ENCODE results near the gene ERCC6L2. TPM values are rescaled to one million over a fixed set of nuclear protein-coding genes. Genes with fewer than 3 reads are reported as not detected.

The ERCC6L2 gene, protein sequence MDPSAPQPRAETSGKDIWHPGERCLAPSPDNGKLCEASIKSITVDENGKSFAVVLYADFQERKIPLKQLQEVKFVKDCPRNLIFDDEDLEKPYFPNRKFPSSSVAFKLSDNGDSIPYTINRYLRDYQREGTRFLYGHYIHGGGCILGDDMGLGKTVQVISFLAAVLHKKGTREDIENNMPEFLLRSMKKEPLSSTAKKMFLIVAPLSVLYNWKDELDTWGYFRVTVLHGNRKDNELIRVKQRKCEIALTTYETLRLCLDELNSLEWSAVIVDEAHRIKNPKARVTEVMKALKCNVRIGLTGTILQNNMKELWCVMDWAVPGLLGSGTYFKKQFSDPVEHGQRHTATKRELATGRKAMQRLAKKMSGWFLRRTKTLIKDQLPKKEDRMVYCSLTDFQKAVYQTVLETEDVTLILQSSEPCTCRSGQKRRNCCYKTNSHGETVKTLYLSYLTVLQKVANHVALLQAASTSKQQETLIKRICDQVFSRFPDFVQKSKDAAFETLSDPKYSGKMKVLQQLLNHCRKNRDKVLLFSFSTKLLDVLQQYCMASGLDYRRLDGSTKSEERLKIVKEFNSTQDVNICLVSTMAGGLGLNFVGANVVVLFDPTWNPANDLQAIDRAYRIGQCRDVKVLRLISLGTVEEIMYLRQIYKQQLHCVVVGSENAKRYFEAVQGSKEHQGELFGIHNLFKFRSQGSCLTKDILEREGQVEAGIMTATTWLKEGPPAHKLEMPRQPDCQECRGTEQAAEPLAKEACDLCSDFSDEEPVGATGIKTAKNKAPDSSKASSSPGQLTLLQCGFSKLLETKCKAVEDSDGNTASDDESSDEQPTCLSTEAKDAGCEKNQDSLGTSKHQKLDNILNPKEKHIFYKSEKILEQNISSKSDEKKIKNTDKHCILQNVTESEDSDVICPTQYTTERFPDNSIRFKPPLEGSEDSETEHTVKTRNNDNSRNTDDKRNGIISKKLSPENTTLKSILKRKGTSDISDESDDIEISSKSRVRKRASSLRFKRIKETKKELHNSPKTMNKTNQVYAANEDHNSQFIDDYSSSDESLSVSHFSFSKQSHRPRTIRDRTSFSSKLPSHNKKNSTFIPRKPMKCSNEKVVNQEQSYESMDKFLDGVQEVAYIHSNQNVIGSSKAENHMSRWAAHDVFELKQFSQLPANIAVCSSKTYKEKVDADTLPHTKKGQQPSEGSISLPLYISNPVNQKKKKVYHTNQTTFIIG (N-terminal part only)
- 10 to 100 TPM; 37.1 to 45.8 (median 38.6) TPM for total RNA-seq
- 102 TPM for total RNA-seq (2013)

DNA sequence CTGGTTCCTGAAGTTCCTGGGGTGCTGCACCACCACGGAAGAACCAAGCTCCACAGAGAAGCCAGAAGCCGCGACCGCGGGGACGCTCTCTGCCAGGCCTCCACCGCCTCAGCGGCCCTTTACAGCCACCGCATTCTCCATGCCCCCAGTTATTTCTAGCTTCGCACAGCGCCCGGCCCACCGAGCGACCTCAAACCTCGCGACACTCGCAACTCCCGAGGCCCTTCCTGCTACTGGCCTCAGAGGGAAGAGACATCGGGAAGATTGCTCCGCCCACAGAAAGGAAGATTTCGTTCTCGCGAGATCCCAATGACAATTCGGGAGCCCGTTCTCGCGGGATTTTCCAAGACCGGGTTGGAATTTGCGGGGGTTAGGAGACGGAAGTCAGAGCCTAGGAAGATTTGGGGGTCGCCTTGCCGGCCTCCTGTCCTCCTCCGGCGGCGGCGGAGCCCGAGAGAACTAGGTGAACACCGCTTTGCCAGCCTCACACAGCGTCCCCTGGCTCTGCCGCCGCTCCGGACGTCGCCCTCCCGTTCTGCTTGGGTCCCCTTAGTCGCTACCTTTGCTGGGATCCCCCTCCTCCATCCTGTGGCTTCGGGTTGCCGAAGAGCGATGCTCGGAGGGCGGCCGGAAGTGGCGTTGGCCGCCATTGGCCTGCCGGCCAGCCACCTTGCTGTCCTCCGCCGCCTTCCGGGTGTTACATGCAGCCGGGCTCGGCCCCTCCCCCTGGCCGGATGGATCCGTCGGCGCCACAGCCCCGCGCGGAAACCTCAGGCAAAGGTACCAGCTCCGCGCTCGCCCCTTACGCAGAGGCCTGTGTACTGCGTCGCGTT, at the start of gene ERCC6L2:
Gene ERCC6L2 (plus strand): TSS at position 387 of the 833 bp plus-strand sequence. CDS start 348 bp downstream, at position 735.
- TF ChIP-seq, protein P1, sequence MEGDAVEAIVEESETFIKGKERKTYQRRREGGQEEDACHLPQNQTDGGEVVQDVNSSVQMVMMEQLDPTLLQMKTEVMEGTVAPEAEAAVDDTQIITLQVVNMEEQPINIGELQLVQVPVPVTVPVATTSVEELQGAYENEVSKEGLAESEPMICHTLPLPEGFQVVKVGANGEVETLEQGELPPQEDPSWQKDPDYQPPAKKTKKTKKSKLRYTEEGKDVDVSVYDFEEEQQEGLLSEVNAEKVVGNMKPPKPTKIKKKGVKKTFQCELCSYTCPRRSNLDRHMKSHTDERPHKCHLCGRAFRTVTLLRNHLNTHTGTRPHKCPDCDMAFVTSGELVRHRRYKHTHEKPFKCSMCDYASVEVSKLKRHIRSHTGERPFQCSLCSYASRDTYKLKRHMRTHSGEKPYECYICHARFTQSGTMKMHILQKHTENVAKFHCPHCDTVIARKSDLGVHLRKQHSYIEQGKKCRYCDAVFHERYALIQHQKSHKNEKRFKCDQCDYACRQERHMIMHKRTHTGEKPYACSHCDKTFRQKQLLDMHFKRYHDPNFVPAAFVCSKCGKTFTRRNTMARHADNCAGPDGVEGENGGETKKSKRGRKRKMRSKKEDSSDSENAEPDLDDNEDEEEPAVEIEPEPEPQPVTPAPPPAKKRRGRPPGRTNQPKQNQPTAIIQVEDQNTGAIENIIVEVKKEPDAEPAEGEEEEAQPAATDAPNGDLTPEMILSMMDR (IDR thresholded peaks at IDR 0.05), result no peak
- DNase-seq, result peak; percentile 92 to 97
- Mint-ChIP-seq H3K4me1 (peaks cover 9 to 16% of the 10 kb centered on the region in 2 donors), H3K9me3 (no peaks in the 10 kb centered on the region), H3K36me3 (no peaks in the 10 kb centered on the region), H3K4me3 (no peak within 1 kb of the TSS), H3K27me3 (ENCODE audit: low read depth in 2 of 2) (no peaks in the 10 kb centered on the region), H3K27ac (no peak within 1 kb of the TSS)
- H3K36me3 ChIP-seq (ENCODE audit: control insufficient read depth, insufficient read depth, low read length), result peaks cover 3% of the 10 kb centered on the region
- H3K4me1 ChIP-seq (ENCODE audit: control insufficient read depth, insufficient read depth, low read length), result peaks cover 20% of the 10 kb centered on the region
- H3K27ac ChIP-seq (ENCODE audit: low read length), result no peak within 1 kb of the TSS
- H3K9me3 ChIP-seq (ENCODE audit: control insufficient read depth, insufficient read depth, low read length), result no peaks in the 10 kb centered on the region
- under 1% methylated on average over 74 of the region's 74 CpGs for WGBS (ENCODE audit: insufficient coverage)
- ATAC-seq, result peak; percentile 85 to 93 (median 89)
- H3K4me3 ChIP-seq (ENCODE audit: low read length), result peak within 1 kb of the TSS; percentile 95
- H3K27me3 ChIP-seq (ENCODE audit: control insufficient read depth, insufficient read depth, low read length), result no peaks in the 10 kb centered on the region
- intact Hi-C loops (cut with micrococcal nuclease), result loop anchor here (1.0 to 5.0 kb wide), 6 partner anchors 134 to 1013 kb away; no protein-coding TSS in a partner anchor

DNA sequence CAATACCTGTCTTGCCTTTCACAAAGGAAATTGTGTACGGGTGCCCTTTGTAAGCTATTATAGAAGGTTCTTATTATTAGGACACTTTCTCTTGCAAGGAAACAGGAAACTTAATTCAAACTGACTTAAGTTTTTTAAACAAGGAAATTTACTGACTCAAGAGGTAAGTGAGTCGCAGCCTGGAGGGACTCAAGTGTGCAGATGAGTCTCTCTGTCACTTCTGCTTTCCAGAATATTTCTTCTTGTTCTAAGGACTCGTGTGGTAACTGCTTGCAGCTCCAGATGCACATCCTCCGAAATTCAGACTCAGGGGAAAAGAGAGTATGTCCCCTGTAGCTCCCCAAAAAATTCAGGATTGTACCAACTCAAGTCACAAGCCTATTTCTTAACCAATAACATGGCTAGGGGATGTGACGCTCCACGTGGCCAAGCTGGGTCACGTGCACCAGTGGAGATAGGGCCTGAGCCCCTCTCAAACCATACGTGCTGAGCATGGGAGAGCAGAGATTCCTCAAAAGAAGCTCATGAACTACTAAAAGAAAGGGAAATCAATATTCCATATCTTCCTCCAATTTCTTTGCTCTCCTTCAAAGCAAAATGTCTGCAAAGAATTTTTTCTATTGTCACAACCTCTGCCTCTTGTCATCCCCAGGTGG, 49.2 kb upstream of the ERCC6L2 start:
- Histone ChIP-seq H3K4me3 (ENCODE audit: low read length) (no peak overlapping the region), H3K4me1 (ENCODE audit: control insufficient read depth, insufficient read depth, low read length) (peaks cover 15% of the 10 kb centered on the region), H3K36me3 (ENCODE audit: control insufficient read depth, insufficient read depth, low read length) (no peaks in the 10 kb centered on the region), H3K9me3 (ENCODE audit: control insufficient read depth, insufficient read depth, low read length) (no peaks in the 10 kb centered on the region), H3K27ac (ENCODE audit: low read length) (no peak overlapping the region), H3K27me3 (ENCODE audit: control insufficient read depth, insufficient read depth, low read length) (no peaks in the 10 kb centered on the region)
- Mint-ChIP-seq H3K27ac (no peak overlapping the region), H3K36me3 (no peaks in the 10 kb centered on the region), H3K9me3 (no peaks in the 10 kb centered on the region), H3K4me3 (no peak overlapping the region), H3K27me3 (ENCODE audit: low read depth in 2 of 2) (no peaks in the 10 kb centered on the region), H3K4me1 (peaks cover 15 to 23% of the 10 kb centered on the region in 2 donors)
- TF ChIP-seq, protein P1 (IDR thresholded peaks at IDR 0.05), result no peak
- intact Hi-C loops (cut with micrococcal nuclease), result no loop called here
- ATAC-seq (no peak), DNase-seq (no peak)
- WGBS (ENCODE audit: insufficient coverage), result 65% methylated on average over 7 of the region's 8 CpGs

DNA sequence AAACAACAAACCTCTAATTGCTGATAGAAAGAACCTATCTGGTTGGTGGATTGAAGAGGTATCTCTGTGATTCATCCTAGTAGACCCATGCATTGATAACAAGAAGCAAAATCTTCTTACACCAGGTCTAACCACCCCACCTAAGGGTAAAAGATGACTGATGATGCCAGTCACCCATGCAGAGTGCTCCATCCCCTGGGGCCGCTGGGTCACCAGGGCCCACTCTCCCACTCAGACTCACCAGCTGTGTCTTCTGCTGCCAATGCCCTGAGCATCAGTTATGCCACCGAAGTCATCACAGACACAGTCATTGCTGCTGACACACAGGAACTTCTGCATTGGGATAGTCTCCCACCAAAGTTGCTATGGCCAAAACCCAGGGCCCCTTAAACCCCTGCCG, 44.7 kb upstream of the ERCC6L2 start:
- no peaks in the 10 kb centered on the region for H3K27me3 ChIP-seq (ENCODE audit: control insufficient read depth, insufficient read depth, low read length)
- Mint-ChIP-seq H3K27me3 (ENCODE audit: low read depth in 2 of 2) (no peaks in the 10 kb centered on the region), H3K4me3 (no peak overlapping the region), H3K9me3 (no peaks in the 10 kb centered on the region), H3K4me1 (peaks cover 16 to 23% of the 10 kb centered on the region in 2 donors), H3K27ac (no peak overlapping the region), H3K36me3 (no peaks in the 10 kb centered on the region)
- no peaks in the 10 kb centered on the region for H3K9me3 ChIP-seq (ENCODE audit: control insufficient read depth, insufficient read depth, low read length)
- H3K4me3 ChIP-seq (ENCODE audit: low read length), result no peak overlapping the region
- no peak overlapping the region for H3K27ac ChIP-seq (ENCODE audit: low read length)
- no peaks in the 10 kb centered on the region for H3K36me3 ChIP-seq (ENCODE audit: control insufficient read depth, insufficient read depth, low read length)
- TF ChIP-seq, protein P1 (IDR thresholded peaks at IDR 0.05), result no peak
- no peak for ATAC-seq
- H3K4me1 ChIP-seq (ENCODE audit: control insufficient read depth, insufficient read depth, low read length), result peaks cover 3% of the 10 kb centered on the region
- DNase-seq, result no peak
- WGBS (ENCODE audit: insufficient coverage), result 84% methylated on average over 3 of the region's 3 CpGs
- intact Hi-C loops (cut with micrococcal nuclease), result no loop called here
